ENCODE data around the gene OR13J1. TPM values are rescaled to one million over a fixed set of nuclear protein-coding genes. Genes with fewer than 3 reads are reported as not detected.
"Not testable (repeated sequence)": the region's sequence is repeated elsewhere in the genome, so short reads cannot be mapped to it uniquely, and the experiment has no call there.

The OR13J1 gene
- total RNA-seq, 1 donor from 2014 or later: not detected

DNA sequence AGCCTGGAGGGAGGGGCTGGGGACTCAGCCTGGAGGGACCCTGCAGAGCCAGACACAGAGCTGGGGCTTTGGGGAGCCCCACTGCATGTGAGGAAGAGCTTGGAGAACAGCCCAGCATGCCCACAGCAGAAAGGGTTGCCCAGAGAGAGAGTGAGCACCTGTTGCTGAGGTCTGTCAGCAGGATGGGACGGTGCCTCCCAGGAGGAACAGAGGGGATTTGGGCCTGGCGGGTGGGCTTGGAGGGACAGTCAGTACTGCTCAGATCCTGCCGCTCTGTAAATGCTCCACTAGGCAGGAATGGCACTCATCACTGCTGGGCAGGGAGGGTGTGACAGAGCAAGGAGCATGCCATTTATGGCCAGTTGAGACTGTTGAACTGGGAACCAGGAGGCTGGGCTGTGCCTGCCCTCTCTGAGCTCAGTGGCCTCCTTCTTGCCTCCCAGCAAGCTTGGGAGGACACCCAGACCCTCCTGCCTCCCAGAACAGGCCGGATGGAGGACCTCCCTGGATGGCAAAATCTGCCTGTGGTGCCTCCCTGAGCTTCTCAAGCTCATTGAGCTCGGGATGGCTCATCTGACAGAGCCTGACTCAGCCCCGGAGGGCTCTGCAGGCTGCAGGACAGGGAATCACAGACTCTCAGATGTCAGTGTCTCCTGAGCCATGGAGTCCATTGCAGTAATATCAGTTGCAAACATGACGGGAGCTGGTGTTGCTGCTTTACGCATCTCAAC, 35.0 kb upstream of the OR13J1 start:
- intact Hi-C loops (cut with micrococcal nuclease): no loop called here

DNA sequence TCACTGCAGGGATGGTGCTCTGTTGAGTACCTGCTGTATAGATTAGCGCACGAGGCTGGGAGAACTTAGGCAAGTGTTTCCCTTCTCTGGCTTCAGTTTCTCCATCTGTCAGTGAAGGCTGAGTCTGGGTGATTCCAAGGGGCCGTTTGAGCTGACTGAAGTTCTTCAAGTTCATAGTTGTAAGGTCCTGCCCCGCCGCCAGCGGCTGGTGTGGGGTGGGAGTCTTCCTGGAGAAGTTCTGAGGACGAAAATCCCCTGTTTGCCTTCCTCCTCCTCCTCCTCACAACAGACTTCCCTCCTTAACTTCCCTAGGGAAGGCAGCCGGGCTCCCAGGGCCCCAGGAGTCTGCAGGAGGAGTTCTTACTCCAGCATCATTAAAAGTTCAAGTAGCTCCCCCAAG, 34.1 kb upstream of the OR13J1 start:
- intact Hi-C loops (cut with micrococcal nuclease): no loop called here

DNA sequence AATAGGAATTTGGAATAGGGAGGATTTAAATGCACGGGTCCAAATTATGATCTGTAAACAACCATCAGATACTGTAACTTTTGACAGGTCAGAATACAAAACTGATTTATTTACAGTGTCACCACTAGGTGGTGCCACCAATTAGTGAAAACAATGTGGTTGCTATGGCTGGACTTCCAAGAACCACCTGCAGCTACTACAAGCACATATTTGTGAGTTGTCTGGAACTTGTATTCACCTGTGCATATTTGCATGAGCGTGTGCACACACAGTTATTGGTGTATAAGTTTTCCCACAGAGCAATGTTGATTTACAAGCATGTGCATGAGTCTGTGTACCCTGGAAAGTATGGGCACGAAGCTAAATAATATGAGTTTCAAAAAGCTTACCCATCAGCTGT, 32.8 kb upstream of the OR13J1 start:
- intact Hi-C loops (cut with micrococcal nuclease): loop anchor here (1.0 kb wide), 3 partner anchors 8 to 120 kb away; no protein-coding TSS in a partner anchor

DNA sequence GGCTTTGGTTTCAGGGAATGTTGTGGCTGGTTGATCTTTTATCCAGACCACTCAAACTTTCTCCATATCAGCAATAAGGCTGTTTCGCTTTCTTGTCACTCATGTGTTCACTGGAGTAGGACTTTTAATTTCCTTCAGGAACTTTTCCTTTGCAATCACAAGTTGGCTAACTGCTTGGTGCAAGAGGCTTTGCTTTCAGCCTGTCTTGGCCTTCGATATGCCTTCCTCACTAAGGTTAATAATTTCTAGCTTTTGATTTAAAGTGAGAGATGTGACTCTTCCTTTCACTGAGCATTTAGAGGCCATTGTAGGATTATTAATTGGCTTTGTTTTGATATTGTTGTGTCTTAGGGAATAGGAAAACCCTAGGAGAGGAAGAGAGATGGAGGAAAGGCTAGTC, 28.8 kb upstream of the OR13J1 start:
- intact Hi-C loops (cut with micrococcal nuclease): no loop called here

DNA sequence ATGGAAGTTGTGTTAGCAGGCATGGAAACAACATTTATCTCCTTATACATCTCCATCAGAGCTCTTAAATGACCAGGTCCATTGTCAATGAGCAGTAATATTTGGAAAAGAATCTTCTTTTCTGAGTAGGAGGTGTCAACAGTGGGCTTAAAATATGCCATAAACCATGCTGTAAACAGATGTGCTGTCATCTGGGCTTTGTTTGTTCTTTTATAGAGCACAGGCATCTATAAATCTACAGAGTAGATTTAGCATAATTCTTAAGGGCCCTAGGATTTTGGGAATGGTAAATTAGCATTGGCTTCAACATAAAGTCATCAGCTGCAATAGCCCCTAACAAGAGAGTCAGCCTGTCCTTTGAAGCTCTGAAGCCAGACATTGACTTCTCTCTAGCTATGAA, 28.1 kb upstream of the OR13J1 start:
- intact Hi-C loops (cut with micrococcal nuclease): no loop called here

DNA sequence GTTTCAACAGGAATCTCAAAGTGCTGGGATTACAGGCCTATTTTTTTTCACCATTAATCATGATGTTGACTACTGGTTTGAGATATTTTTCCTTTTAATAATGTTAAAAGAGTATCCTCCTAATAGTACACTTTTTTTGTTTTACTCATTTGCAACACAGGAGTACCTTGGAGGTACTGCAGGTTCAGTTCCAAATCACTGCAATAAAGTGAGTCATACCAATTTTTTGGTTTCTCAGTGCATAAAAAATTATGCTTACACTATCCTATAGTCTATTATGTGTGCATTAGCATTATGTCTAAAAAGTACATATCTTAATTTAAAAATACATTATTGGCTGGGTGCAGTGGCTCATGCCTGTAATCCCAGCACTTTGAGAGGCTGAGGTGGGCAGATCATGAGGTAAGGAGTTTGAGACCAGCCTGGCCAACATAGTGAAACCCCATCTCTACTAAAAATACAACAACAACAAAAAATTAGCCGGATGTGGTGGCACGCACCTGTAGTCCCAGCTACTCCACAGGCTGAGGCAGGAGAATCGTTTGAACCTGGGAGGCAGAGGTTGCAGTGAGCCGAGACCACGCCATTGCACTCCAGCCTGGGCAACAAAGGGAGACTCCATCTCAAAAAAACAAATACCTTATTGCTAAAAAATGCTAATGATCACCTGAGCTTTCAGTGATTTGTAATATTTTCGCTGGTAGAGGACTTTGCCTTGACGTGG, 27.3 kb upstream of the OR13J1 start:
- intact Hi-C loops (cut with micrococcal nuclease): not testable (repeated sequence)

DNA sequence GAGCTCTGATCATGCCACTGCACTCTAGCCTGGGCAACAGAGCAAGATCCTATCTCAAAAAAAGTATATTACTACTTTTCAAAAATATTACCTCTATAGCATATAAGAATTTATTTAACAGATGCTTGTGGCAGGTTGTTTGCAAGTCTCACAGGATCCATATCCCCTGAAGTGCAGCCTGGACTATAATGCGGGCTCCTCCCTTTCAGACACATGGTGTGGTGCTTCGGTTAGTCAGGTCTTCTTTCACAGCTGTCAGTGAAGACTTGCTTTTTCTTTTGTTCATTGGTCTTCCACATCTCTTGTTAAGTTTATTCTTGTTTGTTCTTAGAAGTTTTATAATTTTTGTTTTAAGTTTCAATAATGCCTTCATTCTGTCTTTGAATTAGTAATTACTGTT, 26.4 kb upstream of the OR13J1 start:
- intact Hi-C loops (cut with micrococcal nuclease): no loop called here

DNA sequence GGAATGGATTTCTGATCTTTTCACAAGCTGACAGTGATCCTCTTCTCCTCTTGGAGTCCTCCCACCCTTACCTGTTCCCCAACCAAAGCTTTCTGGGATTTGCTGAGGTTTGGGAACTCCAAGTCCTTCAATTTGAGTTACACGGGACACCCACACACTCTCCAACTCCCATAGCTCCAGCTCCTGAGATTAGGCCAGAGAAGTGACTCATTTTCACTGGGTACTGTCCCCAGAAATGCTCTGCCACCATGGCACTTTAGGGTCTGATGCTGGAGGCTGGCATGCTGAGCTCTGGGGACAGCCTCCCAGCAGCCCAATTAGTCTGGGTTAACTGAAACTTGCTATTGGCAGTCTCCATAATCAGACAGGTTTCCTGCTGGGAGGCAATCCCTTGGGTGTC, 21.9 kb upstream of the OR13J1 start:
- intact Hi-C loops (cut with micrococcal nuclease): no loop called here

DNA sequence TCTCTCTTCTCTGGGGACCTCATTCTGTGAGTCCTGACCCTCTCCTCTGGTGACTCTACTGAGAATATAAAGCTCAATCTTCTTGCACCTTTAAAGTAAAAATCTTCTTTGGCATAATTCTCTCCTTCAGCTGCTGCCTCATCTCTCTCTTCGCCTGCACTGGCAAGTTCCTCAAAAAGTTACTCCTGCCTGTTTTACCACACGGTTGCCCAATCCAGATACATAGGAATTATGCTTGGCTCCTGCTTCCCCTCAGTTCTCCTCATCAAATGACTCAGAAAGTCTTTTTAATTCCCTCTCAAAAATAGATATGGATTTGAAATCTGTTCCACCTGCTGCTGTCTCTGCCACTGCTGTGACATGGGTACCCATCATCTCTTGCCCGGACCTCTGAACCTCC, 21.4 kb upstream of the OR13J1 start:
- intact Hi-C loops (cut with micrococcal nuclease): no loop called here

DNA sequence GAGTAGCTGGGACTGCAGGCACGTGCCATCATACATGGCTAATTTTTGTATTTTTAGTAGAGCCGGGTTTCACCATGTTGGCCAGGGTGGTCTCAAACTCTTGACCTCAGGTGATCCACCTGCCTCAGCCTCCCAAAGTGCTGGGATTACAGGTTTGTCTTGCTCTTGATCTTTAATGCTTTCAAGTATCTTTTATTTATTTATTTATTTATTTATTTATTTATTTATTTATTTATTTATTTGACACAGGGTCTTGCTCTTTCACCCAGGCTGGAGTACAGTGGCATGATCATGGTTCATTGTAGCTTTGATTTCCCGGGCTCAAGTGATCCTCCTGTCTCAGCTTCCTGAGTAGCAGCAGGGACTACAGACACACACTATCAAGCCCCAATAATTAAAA, 14.7 kb upstream of the OR13J1 start:
- intact Hi-C loops (cut with micrococcal nuclease): not testable (repeated sequence)

DNA sequence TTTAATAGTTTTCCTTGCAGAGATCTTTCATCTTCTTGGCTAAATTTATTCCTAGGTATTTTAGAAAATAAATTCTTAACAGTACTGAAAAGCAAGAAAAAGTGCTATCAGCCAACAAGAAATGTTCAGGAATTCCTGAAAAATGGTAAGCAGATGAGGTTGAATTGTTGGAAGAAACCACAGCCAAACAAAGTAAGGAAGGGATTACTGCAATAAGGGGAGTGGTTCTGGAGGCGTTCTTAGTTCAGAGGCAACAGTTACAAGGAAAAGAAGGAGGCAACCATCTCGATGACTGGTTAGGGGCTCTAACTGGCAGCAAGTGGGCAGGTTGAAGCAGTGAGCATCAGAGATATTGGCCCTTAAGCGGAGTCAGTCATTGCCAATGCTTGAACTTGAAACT, 12.8 kb upstream of the OR13J1 start:
- intact Hi-C loops (cut with micrococcal nuclease): loop anchor here (1.0 to 2.0 kb wide), 5 partner anchors 57 to 766 kb away; no protein-coding TSS in a partner anchor

DNA sequence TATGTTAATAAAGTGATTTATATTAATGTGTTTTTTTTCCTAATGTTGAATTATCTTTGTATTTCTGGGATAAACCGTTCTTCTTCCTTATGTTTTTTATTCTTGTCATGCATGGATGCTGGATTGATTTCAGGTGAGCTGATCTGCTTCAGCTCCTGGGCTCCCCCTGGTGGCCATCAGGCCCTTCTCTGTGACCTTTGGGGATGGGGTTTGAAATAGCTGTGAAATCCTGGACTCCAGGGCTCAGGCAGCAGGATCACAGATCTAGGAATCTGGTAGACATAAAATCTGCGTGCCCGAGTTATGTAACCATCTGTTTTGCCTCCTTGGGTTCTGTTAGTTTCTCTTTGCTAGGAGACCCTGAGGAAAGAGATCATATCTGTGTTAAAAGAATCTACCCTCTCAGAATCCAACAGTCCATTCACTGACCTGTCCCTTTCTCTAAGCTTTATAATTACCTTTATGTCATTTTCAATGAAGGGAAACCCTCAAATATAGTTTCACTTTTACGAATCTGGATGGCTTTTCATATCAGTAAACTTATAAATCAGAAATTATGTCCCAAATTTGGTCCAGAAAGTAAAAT, 12.2 kb upstream of the OR13J1 start:
- intact Hi-C loops (cut with micrococcal nuclease): loop anchor here (1.0 to 2.0 kb wide), 5 partner anchors 56 to 766 kb away; no protein-coding TSS in a partner anchor

DNA sequence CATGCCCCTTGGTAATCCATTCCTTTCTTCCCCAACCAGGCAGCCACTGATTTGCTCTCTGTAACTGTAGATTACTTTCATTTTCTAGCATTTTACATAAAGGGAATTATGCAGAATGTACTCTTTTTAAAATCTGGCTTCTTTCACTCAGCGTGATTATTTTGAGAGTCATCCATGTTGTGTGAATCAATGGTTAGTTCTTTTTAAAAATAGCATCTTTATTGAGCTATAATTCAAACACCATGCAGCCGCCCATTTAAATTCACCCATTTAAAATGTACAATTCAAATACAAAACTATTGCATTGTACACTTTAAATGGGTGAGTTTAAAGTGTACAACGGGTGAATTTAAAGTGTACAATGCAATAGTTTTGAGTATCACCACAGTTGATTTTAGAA, 2.3 kb upstream of the OR13J1 start:
- intact Hi-C loops (cut with micrococcal nuclease): no loop called here

DNA sequence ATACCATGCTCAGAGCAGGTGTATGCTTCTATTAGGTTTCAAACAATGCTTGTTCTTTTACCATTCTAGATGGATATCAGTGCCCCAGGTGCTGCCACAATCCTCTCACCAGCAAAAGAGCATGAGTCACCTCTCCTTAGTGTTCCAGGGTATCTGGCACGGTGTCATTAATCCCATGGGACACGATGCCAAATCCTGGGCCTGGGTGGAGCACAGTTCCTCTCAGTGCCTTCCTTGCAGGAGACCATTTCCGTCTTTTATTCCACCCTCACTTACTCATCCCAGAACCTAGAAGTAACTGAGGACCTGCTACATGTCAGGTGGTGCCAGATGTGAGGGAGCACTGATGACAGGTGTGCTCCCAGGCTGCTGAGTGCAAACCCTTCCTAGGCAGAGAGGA, 1.3 kb upstream of the OR13J1 start:
- intact Hi-C loops (cut with micrococcal nuclease): no loop called here

DNA sequence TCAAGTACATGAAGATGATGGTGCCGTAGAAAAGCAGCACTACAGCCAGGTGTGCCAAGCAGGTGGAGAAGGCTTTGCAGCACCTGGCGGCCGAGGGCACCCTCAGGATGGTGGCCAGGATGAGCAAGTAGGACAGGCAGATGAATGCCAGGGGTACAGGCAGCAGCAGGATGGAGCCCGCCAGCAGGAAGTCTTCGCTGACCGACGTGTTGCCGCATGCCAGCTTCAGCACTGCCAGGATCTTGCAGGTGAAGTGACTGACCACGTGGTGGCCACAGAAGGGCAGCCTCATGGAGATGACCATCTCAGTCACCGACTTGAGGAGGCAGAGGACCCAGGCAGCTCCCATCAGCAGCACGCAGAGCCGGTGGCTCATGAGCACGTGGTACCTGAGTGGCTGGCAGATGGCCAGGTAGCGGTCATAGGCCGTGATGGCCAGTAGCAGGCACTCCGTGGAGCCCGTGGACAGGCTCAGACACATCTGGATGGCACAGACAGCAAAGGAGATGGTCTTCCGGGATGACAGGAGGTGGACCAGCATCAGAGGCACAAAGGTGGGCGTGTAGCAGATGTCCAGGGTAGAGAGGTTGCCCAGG, 482 bp downstream of the OR13J1 start:
- intact Hi-C loops (cut with micrococcal nuclease): no loop called here

DNA sequence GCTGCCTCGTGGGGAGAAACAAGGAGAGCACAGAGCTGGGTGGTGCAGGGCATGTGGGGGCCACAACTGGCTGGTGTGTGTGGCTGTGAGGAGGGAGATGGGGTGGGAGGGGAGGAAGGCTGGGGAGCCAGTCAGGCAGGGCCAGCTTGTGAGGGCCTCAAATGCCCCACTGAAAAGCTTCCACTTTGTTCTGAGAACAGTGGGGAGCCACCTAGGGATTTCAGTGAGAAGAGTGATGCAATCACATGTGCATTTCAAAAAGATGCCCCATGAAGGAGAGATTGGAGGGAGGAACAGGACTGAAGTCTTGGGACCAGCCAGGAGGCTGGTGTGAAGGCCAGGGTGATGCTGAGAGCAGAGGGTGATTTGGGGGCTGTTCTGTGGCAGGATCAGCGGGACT, 1.3 kb downstream of the OR13J1 start:
- intact Hi-C loops (cut with micrococcal nuclease): no loop called here

DNA sequence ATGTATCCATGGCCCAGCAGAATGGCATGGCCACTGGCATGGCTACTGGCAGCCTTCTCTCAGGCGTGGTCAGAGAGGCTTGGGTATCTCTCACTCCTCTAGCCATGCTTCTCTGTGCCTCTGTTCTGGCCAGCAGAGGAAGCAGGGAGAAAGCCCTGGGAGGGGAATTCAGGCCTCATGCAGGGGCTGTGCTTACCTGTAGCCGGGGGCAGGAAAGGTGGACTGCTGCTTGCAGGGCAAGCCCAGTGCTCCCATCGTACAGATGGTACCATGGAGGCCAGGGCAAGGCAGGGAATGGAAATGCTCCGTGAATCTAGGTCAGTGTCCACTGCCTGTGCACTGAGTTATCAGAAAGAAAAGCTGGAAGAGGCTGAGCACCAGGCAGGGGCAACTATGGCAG, 2.7 kb downstream of the OR13J1 start:
- intact Hi-C loops (cut with micrococcal nuclease): no loop called here

DNA sequence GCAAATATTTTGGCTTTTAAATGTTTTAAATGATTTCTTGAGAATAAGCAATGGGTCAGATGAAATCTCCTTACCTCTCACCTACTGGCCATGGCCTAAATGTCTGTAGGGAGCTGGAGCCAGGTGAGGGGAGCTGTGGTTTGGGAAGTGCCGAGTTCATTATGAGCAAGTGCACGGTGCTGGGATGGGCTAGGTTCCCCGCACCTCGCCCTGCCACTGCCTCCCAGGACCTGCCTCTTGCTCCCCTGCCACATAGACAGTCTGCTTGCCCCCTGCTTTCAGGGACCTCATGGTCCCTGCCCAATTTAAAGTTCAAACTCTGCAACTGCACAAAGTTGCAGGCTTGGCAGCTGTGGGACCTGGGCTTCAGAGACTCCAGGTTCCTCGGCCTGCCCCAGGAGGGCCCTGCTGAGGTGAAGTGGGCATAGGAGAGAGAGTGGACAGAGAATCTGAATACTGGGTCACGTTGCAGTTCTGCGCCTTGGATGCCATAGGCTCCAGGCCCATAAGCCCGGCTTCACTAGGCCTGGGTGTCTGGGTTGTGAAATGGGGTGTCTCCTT, 5.4 kb downstream of the OR13J1 start:
- intact Hi-C loops (cut with micrococcal nuclease): no loop called here

DNA sequence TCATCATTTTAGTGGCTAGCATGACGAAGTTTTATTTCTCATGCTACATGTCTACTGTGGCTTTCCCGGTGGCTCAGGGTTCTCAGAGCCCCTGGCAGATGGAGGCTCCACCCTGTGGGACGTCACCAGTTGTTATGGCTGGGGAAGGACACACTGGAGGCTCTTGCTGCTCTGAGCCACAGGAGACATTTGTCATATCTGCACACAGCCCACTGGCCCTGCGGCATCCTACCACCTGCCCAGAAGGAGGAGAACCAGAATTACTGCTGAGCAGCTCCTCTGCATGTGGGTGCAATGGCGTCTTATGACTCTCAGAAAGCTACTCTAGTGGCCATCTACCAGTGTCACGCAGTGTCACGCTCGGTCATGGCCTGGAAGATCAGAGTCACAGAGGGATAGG, 6.6 kb downstream of the OR13J1 start:
- intact Hi-C loops (cut with micrococcal nuclease): no loop called here

DNA sequence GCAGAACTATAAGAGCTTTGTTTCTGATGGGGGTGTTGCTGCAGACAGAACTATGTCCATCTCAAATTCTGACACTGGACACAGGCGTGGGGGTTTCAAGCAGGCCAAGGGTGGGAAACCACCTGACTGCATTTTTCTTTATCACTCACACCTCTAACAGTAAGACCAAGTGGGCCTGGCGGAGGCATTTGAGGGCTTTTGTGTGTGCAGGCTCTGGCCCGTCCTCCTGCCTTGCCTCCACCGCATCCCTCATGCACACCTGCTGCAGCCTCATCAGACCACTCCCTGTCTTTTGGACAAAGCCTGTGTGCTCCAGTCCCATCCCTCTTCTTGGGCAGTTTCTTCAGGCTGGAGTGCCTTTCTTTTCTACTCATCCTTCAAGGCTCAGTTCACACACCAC, 7.9 kb downstream of the OR13J1 start:
- intact Hi-C loops (cut with micrococcal nuclease): no loop called here

DNA sequence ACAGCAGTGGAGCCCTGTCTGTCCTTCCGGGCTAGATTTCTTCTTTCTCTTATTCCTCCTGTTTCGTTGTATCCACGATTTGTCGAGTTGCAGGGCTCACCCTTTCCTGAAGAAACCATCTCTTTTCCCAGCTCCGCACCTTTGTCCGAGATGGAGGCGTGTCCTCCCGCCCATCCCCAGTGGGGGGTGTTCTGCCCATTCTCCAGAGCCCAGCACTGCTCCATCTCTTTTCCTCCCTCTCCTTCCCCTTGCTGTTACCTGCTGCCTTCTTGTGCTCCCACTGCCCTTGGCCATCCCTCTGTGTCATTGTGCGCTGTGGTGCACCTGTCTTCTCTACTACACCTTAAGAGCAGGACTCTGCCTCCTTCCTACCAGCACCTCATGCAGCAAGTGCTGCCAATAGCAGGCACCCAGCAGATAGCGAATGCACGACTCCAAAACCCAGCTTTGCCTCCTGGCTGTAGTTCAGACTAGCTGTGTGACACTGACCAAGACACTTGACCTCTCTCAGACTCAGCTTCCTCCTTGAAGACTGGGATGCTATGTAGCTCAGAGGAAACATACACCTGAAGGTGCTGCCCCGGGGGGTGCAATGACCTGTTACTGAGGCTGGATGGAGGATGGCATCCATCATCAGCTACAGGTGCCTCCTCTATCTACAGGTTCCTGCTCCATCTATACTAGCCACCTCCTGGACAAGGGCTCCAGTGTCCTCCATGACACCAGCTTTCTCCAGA, 8.9 kb downstream of the OR13J1 start:
- intact Hi-C loops (cut with micrococcal nuclease): no loop called here
